ENCODE data around the gene FAIM2. TPM values are rescaled to one million over a fixed set of nuclear protein-coding genes. Genes with fewer than 3 reads are reported as not detected.
A peak's percentile ranks its signal among the peaks of the same experiment; 100 is the strongest.

Gene FAIM2
- total and polyA plus RNA-seq, 9 donors: under 0.01 to 19.3 (median 2.4) TPM

- no peaks in the 10 kb centered on the region for H3K36me3 ChIP-seq
- no peak overlapping the region for H3K27ac ChIP-seq
- DNase-seq: no peak
- no peaks in the 10 kb centered on the region for H3K27me3 ChIP-seq
- 91 to 97% (median 94%) methylated on average over 7 of the region's 7 CpGs for WGBS, 3 donors
- no peak for TF ChIP-seq POLR2A (IDR thresholded peaks at IDR 0.05)
- no peak for TF ChIP-seq CTCF (IDR thresholded peaks at IDR 0.05)
- TF ChIP-seq EP300 (IDR thresholded peaks at IDR 0.05): no peak
- H3K4me3 ChIP-seq: no peak overlapping the region
- H3K4me1 ChIP-seq (ENCODE audit: insufficient read depth): peaks cover 17% of the 10 kb centered on the region
- intact Hi-C loops (cut with DNase I): no loop called here
- no peaks in the 10 kb centered on the region for H3K9me3 ChIP-seq
These were observed 21.0 kb upstream of the FAIM2 start for GRCh38 chr12:49924628-49925246.

- Histone ChIP-seq H3K4me3 (no peak overlapping the region), H3K36me3 (no peaks in the 10 kb centered on the region), H3K4me1 (ENCODE audit: insufficient read depth) (peaks cover 17% of the 10 kb centered on the region), H3K27ac (no peak overlapping the region), H3K27me3 (no peaks in the 10 kb centered on the region), H3K9me3 (no peaks in the 10 kb centered on the region)
- TF ChIP-seq EP300 (IDR thresholded peaks at IDR 0.05) (no peak), POLR2A (IDR thresholded peaks at IDR 0.05) (no peak), CTCF (IDR thresholded peaks at IDR 0.05) (no peak)
- 77 to 84% (median 81%) methylated on average over 15 of the region's 15 CpGs for whole genome bisulfite sequencing, 3 donors
- peak in 1 of 5 donors; percentile 29 for DNase-seq
- intact Hi-C loops (cut with DNase I): no loop called here
These were observed 20.3 kb upstream of the FAIM2 start for GRCh38 chr12:49923880-49924556.

GRCh38 chr12:49923035-49923644, 19.4 kb upstream of the FAIM2 start:
- Histone ChIP-seq H3K4me1 (ENCODE audit: insufficient read depth) (peaks cover 17% of the 10 kb centered on the region), H3K27ac (peak overlapping the region in 1 of 2 donors; percentile 19), H3K36me3 (no peaks in the 10 kb centered on the region), H3K27me3 (no peaks in the 10 kb centered on the region), H3K9me3 (no peaks in the 10 kb centered on the region), H3K4me3 (no peak overlapping the region)
- WGBS, 3 donors: 34 to 40% (median 37%) methylated on average over 7 of the region's 7 CpGs
- peak in 1 of 5 donors; percentile 57 for DNase-seq
- intact Hi-C loops (cut with DNase I): no loop called here
- TF ChIP-seq CTCF (IDR thresholded peaks at IDR 0.05): no peak
- TF ChIP-seq POLR2A (IDR thresholded peaks at IDR 0.05): no peak
- TF ChIP-seq EP300 (IDR thresholded peaks at IDR 0.05): no peak

- intact Hi-C loops (cut with DNase I): no loop called here
- TF ChIP-seq EP300 (IDR thresholded peaks at IDR 0.05) (no peak), POLR2A (IDR thresholded peaks at IDR 0.05) (no peak), CTCF (IDR thresholded peaks at IDR 0.05) (no peak)
- H3K27ac ChIP-seq: peak overlapping the region in 1 of 2 donors; percentile 19
- peaks cover 17% of the 10 kb centered on the region for H3K4me1 ChIP-seq (ENCODE audit: insufficient read depth)
- DNase-seq: peak; percentile 65 to 82 (median 68)
- H3K36me3 ChIP-seq: no peaks in the 10 kb centered on the region
- WGBS, 3 donors: 24 to 30% (median 28%) methylated on average over 12 of the region's 12 CpGs
- no peaks in the 10 kb centered on the region for H3K9me3 ChIP-seq
- H3K4me3 ChIP-seq: no peak overlapping the region
- no peaks in the 10 kb centered on the region for H3K27me3 ChIP-seq
These were observed 18.8 kb upstream of the FAIM2 start for GRCh38 chr12:49922349-49923034.
